H1 (cell line): ENCODE measurements around the gene SMARCA4. TPM values are rescaled to one million over a fixed set of nuclear protein-coding genes. Genes with fewer than 3 reads are reported as not detected.

Source experiments
- CTCF ChIA-PET: fragments of 300-600 bp; sonication (Branson Sonifier 250); formaldehyde crosslinking; loops from one replicate; lab custom pipeline; 2021; ENCODE audit not compliant: partially characterized antibody; lab: Charles Lee
- POLR2A ChIA-PET: fragments of 300-600 bp; sonication (Branson Sonifier 250); formaldehyde crosslinking; loops from one replicate; lab custom pipeline; 2021; ENCODE audit warnings: inconsistent platforms; ENCODE audit not compliant: partially characterized antibody; lab: Charles Lee
- DNase-seq, 2 experiments: peaks; one replicate each; pipeline versions ENCODE4 v3.0.0 to v3.0.0-alpha.2; 2010 to 2022; ENCODE audit warnings: low spot score in 2 of 2, low read depth in 1 of 2, mixed read lengths in 1 of 2
- FAIRE-seq: peaks from 2 replicates; lab custom pipeline; 2011; peaks lifted over from hg19 to GRCh38; lab: Jason Lieb, UNC
- H2AFZ ChIP-seq: 2 replicates; pipeline ENCODE4 v1.8.1; 2012; ENCODE audit warnings: low read length, inconsistent platforms
- H2AK5ac ChIP-seq: 2 replicates; pipeline ENCODE4 v1.6.1; 2013; ENCODE audit warnings: low read depth, low read length
- H2BK120ac ChIP-seq: replicated peaks from 2 replicates; pipeline ENCODE3; 2013; ENCODE audit warnings: low read depth, low read length, inconsistent platforms
- H2BK12ac ChIP-seq: 2 replicates; pipeline ENCODE4 v1.6.1; 2013; ENCODE audit warnings: low read depth, low read length
- H2BK15ac ChIP-seq: 2 replicates; pipeline ENCODE4 v1.6.1; 2013; ENCODE audit warnings: low read length
- H2BK20ac ChIP-seq: 2 replicates; pipeline ENCODE4 v1.6.1; 2013; ENCODE audit warnings: low read length
- H2BK5ac ChIP-seq: 2 replicates; pipeline ENCODE4 v1.6.1; 2013; ENCODE audit warnings: low read depth, low read length
- H3K14ac ChIP-seq: 2 replicates; pipeline ENCODE4 v1.6.1; 2013; ENCODE audit warnings: inconsistent platforms; ENCODE audit not compliant: insufficient read length
- H3K18ac ChIP-seq: 2 replicates; pipeline ENCODE4 v1.6.1; 2013; ENCODE audit warnings: low read length; ENCODE audit errors: extremely low read depth
- H3K23ac ChIP-seq: 2 replicates; pipeline ENCODE4 v1.6.1; 2013; ENCODE audit warnings: inconsistent platforms; ENCODE audit not compliant: insufficient read length
- H3K23me2 ChIP-seq: 2 replicates; pipeline ENCODE4 v1.6.1; 2013; ENCODE audit warnings: low read depth, low read length
- H3K27ac ChIP-seq: 2 replicates; pipeline ENCODE4 v1.6.1; 2011; ENCODE audit warnings: low read depth, low read length, inconsistent platforms
- H3K27me3 ChIP-seq, 4 experiments: replicated peaks in 1 of 4; 1 replicate in 1 of 4; 2 replicates in 3 of 4; pipeline versions ENCODE4 v1.6.1 to v1.8.1; 2011 to 2013; ENCODE audit warnings: low read length in 3 of 4, mild to moderate bottlenecking in 3 of 4, inconsistent platforms in 2 of 4, mixed read lengths in 2 of 4, moderate library complexity in 1 of 4; ENCODE audit not compliant: control insufficient read depth in 3 of 4, insufficient read depth in 3 of 4; ENCODE audit errors: extremely low read depth in 1 of 4
- H3K36me3 ChIP-seq, 4 experiments: 2 replicates each; pipeline versions ENCODE4 v1.6.1 to v1.8.1; 2011 to 2013; ENCODE audit warnings: mild to moderate bottlenecking in 4 of 4, low read length in 3 of 4, moderate library complexity in 2 of 4, control low read depth in 1 of 4, inconsistent platforms in 1 of 4; ENCODE audit not compliant: insufficient read depth in 4 of 4, control insufficient read depth in 2 of 4
- H3K4ac ChIP-seq: replicated peaks from 2 replicates; pipeline ENCODE3; 2013; ENCODE audit warnings: low read length, low read depth, mixed read lengths, inconsistent platforms; ENCODE audit not compliant: insufficient read length
- H3K4me1 ChIP-seq, 4 experiments: replicated peaks in 1 of 4; 1 replicate in 1 of 4; 2 replicates in 3 of 4; pipeline versions ENCODE4 v1.6.1 to v1.8.1; 2011 to 2013; ENCODE audit warnings: low read length in 3 of 4, inconsistent platforms in 2 of 4, mixed read lengths in 1 of 4; ENCODE audit not compliant: insufficient read depth in 4 of 4, control insufficient read depth in 3 of 4
- H3K4me2 ChIP-seq, 2 experiments: 2 replicates each; pipeline versions ENCODE4 v1.6.1 to v1.8.1; 2011 to 2013; ENCODE audit warnings: low read depth in 2 of 2, low read length in 2 of 2, control low read depth in 1 of 2, inconsistent platforms in 1 of 2, mild to moderate bottlenecking in 1 of 2; ENCODE audit not compliant: insufficient read depth in 1 of 2
- H3K4me3 ChIP-seq, 4 experiments: fragments of 200-600, 300-600 bp in 1 of 4; sonication (generic), shearing (Covaris generic), sonication (Bioruptor Twin) in 1 of 4; 2 replicates each; pipeline versions ENCODE4 v1.5.1 to v1.8.1; 2011 to 2016; ENCODE audit warnings: low read length in 4 of 4, low read depth in 3 of 4, control low read depth in 2 of 4, inconsistent platforms in 2 of 4, mild to moderate bottlenecking in 2 of 4, mixed read lengths in 1 of 4, moderate library complexity in 1 of 4; ENCODE audit not compliant: insufficient read depth in 2 of 4; ENCODE audit errors: extremely low read depth in 1 of 4
- H3K56ac ChIP-seq: replicated peaks from 2 replicates; pipeline ENCODE3; 2013; ENCODE audit warnings: low read depth, mild to moderate bottlenecking, mixed read lengths, low read length, inconsistent platforms; ENCODE audit not compliant: insufficient read length
- H3K79me1 ChIP-seq: 2 replicates; pipeline ENCODE4 v1.6.1; 2013; ENCODE audit warnings: low read depth, low read length, control low read depth
- H3K79me2 ChIP-seq, 2 experiments: 2 replicates each; pipeline versions ENCODE4 v1.6.1 to v1.8.1; 2012 to 2013; ENCODE audit warnings: low read length in 2 of 2, mild to moderate bottlenecking in 2 of 2, inconsistent platforms in 1 of 2; ENCODE audit not compliant: insufficient read depth in 2 of 2, control insufficient read depth in 1 of 2
- H3K9ac ChIP-seq, 4 experiments: replicated peaks in 1 of 4; 1 replicate in 1 of 4; 2 replicates in 3 of 4; pipeline versions ENCODE4 v1.6.1 to v1.8.1; 2011 to 2013; ENCODE audit warnings: low read depth in 3 of 4, low read length in 3 of 4, control low read depth in 2 of 4, mild to moderate bottlenecking in 2 of 4, moderate library complexity in 2 of 4, inconsistent platforms in 1 of 4; ENCODE audit errors: extremely low read depth in 1 of 4
- H3K9me3 ChIP-seq, 2 experiments: 2 replicates each; pipeline versions ENCODE4 v1.6.1 to v1.8.1; 2012 to 2013; ENCODE audit warnings: mild to moderate bottlenecking in 2 of 2, moderate library complexity in 2 of 2, control low read depth in 1 of 2, inconsistent platforms in 1 of 2, low read depth in 1 of 2, low read length in 1 of 2, mixed read lengths in 1 of 2; ENCODE audit not compliant: insufficient read depth in 2 of 2
- H4K20me1 ChIP-seq, 2 experiments: replicated peaks in 1 of 2; 2 replicates each; pipeline versions ENCODE3 to v1.8.1; 2011 to 2013; ENCODE audit warnings: inconsistent platforms in 2 of 2, low read length in 2 of 2, mild to moderate bottlenecking in 1 of 2; ENCODE audit not compliant: insufficient read depth in 2 of 2, control insufficient read depth in 1 of 2
- H4K5ac ChIP-seq: 2 replicates; pipeline ENCODE4 v1.6.1; 2013; ENCODE audit warnings: low read length, low read depth, mixed read lengths, inconsistent platforms; ENCODE audit not compliant: insufficient read length
- H4K8ac ChIP-seq: 2 replicates; pipeline ENCODE4 v1.8.0; 2013; ENCODE audit warnings: mild to moderate bottlenecking, moderate library complexity, low read length, inconsistent platforms; ENCODE audit not compliant: insufficient read depth; ENCODE audit errors: extremely low read depth
- H4K91ac ChIP-seq: replicated peaks from 2 replicates; pipeline ENCODE3; 2013; ENCODE audit warnings: low read length, mixed read lengths, inconsistent platforms; ENCODE audit not compliant: insufficient read length
- KDM5A ChIP-seq: fragments of 200-600 bp; IDR thresholded peaks from 2 replicates; pipeline ENCODE4 v1.7.1; 2012; ENCODE audit warnings: mild to moderate bottlenecking, low read length, inconsistent platforms, mixed read lengths
- POLR2AphosphoS5 ChIP-seq: IDR thresholded peaks from 2 replicates; pipeline ENCODE4 v1.6.1; 2011; ENCODE audit warnings: low read depth, low read length
- RBBP5 ChIP-seq: IDR thresholded peaks from 2 replicates; pipeline ENCODE4 v1.7.1; 2012; ENCODE audit warnings: low read depth, mild to moderate bottlenecking, inconsistent platforms, low read length, moderate library complexity, borderline replicate concordance
- WGBS, 2 experiments: shearing (Covaris generic) in 1 of 2; methylation state at CpG; one replicate each; pipeline versions ENCODE4 v1.1.6 to v1.1.7; 2013 to 2015; ENCODE audit warnings: low lambda C conversion rate in 2 of 2, mixed read lengths in 2 of 2, inconsistent platforms in 1 of 2, low coverage in 1 of 2, missing lambda C conversion rate in 1 of 2; ENCODE audit not compliant: insufficient replicate concordance in 2 of 2, insufficient coverage in 1 of 2, insufficient read length in 1 of 2; ENCODE audit errors: extremely low coverage in 1 of 2, missing lambda C conversion rate in 1 of 2; 5-methylcytosine and 5-hydroxymethylcytosine counted together
- polyA plus RNA-seq, 7 experiments: library from polyadenylated mRNA; depleted of rRNA in 3 of 7; stranded (reverse) in 5 of 7; unstranded in 2 of 7; fragments of >200 nt in 5 of 7; fragments of 200-250 nt in 2 of 7; gene quantifications; 1 replicate in 5 of 7; 2 replicates in 1 of 7; 4 replicates in 1 of 7; pipeline versions ENCODE4 v1.2.1 to v1.2.3, GENCODE V29; 2011 to 2013; ENCODE audit warnings: missing spikeins in 2 of 7, mixed read lengths in 2 of 7
- total RNA-seq: library from RNA; stranded (reverse); fragmentation: NEBNext Ultra II Directional; extraction: Animal tissue kit (Norgen Biotek cat#: 25700); gene quantifications from 2 replicates; pipeline ENCODE4 v1.2.1, GENCODE V29; 2021

The SMARCA4 gene
- total and polyA plus RNA-seq, 2 of the 8 experiments (the other 6 are each of a cell fraction or from before 2014, with no cell fraction given): 86.4 to 263 TPM

- H4K8ac ChIP-seq: no peak overlapping the region; the same call in 1 of the 2 replicates
- no peak overlapping the region for H3K23ac ChIP-seq
- no peak overlapping the region for H2BK12ac ChIP-seq
- WGBS, 2 experiments: 97% methylated on average over 5 of the region's 5 CpGs; no CpG with 5 or more reads in 1 of the 2 experiments
- H3K4me2 ChIP-seq: no peak overlapping the region
- no peak overlapping the region for H3K18ac ChIP-seq
- no peaks in the 10 kb centered on the region for H3K36me3 ChIP-seq
- H3K27ac ChIP-seq: no peak overlapping the region
- DNase-seq (no peak), FAIRE-seq (no peak)
- H3K14ac ChIP-seq: no peak overlapping the region
- ChIA-PET POLR2A (interaction anchor here (0.7 to 4.9 kb wide), 3 partner anchors 16 to 331 kb away, joined by 3 to 28 read pairs (median 3); partner anchors contain the start of gene SMARCA4), CTCF (interaction anchor here (1.3 to 2.1 kb wide), 3 partner anchors 13 to 36 kb away, joined by 4 to 5 read pairs (median 5); no protein-coding TSS in a partner anchor)
- peaks cover 17 to 37% of the 10 kb centered on the region in 2 experiments for H4K20me1 ChIP-seq
- no peaks in the 10 kb centered on the region for H3K27me3 ChIP-seq
- peaks cover 0 to 3% (median 0%) of the 10 kb centered on the region in 4 experiments; a peak in 4 of 7 replicates for H3K4me1 ChIP-seq
- H2AK5ac ChIP-seq: no peak overlapping the region
- TF ChIP-seq RBBP5 (no peak), POLR2AphosphoS5 (peak; percentile 27; the same call in 1 of the 2 replicates), KDM5A (no peak)
- no peak overlapping the region for H2BK120ac ChIP-seq
- H3K4me3 ChIP-seq: no peak overlapping the region
- no peak overlapping the region for H4K91ac ChIP-seq
- peaks cover 29% of the 10 kb centered on the region for H3K79me1 ChIP-seq
- H3K9ac ChIP-seq: peak overlapping the region in 2 of 4 experiments; percentile 13 to 27; a peak in 1 of 7 replicates
- no peak overlapping the region for H2BK15ac ChIP-seq
- no peak overlapping the region for H3K56ac ChIP-seq
- no peaks in the 10 kb centered on the region; a peak in 1 of 4 replicates for H3K9me3 ChIP-seq
- H2BK5ac ChIP-seq: no peak overlapping the region
- H3K23me2 ChIP-seq: no peaks in the 10 kb centered on the region
- H3K4ac ChIP-seq: no peak overlapping the region
- peaks cover 23 to 92% of the 10 kb centered on the region in 2 experiments for H3K79me2 ChIP-seq
- no peak overlapping the region for H2BK20ac ChIP-seq
- H4K5ac ChIP-seq: no peak overlapping the region
- H2AFZ ChIP-seq: no peak overlapping the region
Observed at GRCh38 chr19:10977742-10978092, 16.9 kb downstream of the SMARCA4 start.
